Measurements from ENCODE around the gene CC2D2B. TPM values are rescaled to one million over a fixed set of nuclear protein-coding genes. Genes with fewer than 3 reads are reported as not detected.

Gene CC2D2B
- total RNA-seq, 1 experiment from 2014 or later, result 0.20 TPM

GRCh38 chr10:95987685-95988426 lies 80.1 kb downstream of the CC2D2B start:
- ChIA-PET CTCF (interaction anchor here (1.1 kb wide), 1 partner anchor 294 kb away, joined by 3 read pairs; the partner anchor contains the start of gene TCTN3), POLR2A (no interaction called here)
- peaks cover 14% of the 10 kb centered on the region for H3K4me1 Mint-ChIP-seq
- no peak overlapping the region for H3K27ac Mint-ChIP-seq
- no peak for TF ChIP-seq ZNF423 (CRISPR knock-in tag; IDR thresholded peaks at IDR 0.05)
- TF ChIP-seq CREM (CRISPR knock-in tag; IDR thresholded peaks at IDR 0.05), result no peak
- TF ChIP-seq, protein P1, sequence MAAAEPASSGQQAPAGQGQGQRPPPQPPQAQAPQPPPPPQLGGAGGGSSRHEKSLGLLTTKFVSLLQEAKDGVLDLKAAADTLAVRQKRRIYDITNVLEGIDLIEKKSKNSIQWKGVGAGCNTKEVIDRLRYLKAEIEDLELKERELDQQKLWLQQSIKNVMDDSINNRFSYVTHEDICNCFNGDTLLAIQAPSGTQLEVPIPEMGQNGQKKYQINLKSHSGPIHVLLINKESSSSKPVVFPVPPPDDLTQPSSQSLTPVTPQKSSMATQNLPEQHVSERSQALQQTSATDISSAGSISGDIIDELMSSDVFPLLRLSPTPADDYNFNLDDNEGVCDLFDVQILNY (CRISPR knock-in tag; IDR thresholded peaks at IDR 0.05), result no peak
- TF ChIP-seq SP1 (CRISPR knock-in tag; conservative IDR thresholded peaks at IDR 0.05), result no peak
- TF ChIP-seq STAT6 (CRISPR knock-in tag; conservative IDR thresholded peaks at IDR 0.05; ENCODE audit: low read depth), result no peak
- TF ChIP-seq ZBTB21 (CRISPR knock-in tag; IDR thresholded peaks at IDR 0.05; ENCODE audit: borderline replicate concordance), result no peak
- TF ChIP-seq PRRX2 (CRISPR knock-in tag; IDR thresholded peaks at IDR 0.05), result no peak
- no peak for TF ChIP-seq NR2C2 (CRISPR knock-in tag; IDR thresholded peaks at IDR 0.05)
- TF ChIP-seq ATF3 (CRISPR knock-in tag; conservative IDR thresholded peaks at IDR 0.05), result no peak
- no peak for TF ChIP-seq SMAD3 (CRISPR knock-in tag; IDR thresholded peaks at IDR 0.05; ENCODE audit: borderline replicate concordance)
- TF ChIP-seq ZNF396 (CRISPR knock-in tag; IDR thresholded peaks at IDR 0.05; ENCODE audit: borderline replicate concordance), result no peak
- H3K4me3 Mint-ChIP-seq, result no peak overlapping the region
- H3K9me3 Mint-ChIP-seq, result peaks cover 11% of the 10 kb centered on the region
- DNase-seq (ENCODE audit: low spot score) (no peak), ATAC-seq (no peak)
- H3K36me3 Mint-ChIP-seq, result peaks cover 4% of the 10 kb centered on the region
- no peaks in the 10 kb centered on the region; the same call in 1 of the 2 replicates for H3K27me3 Mint-ChIP-seq (ENCODE audit: low read depth)

GRCh38 chr10:95988702-95989101 lies 80.9 kb downstream of the CC2D2B start:
- no peak overlapping the region for H3K4me3 Mint-ChIP-seq
- ATAC-seq (no peak), DNase-seq (ENCODE audit: low spot score) (no peak)
- ChIA-PET POLR2A (no interaction called here), CTCF (interaction anchor here (1.1 kb wide), 1 partner anchor 295 kb away, joined by 3 read pairs; the partner anchor contains the start of gene TCTN3)
- peaks cover 4% of the 10 kb centered on the region for H3K36me3 Mint-ChIP-seq
- peaks cover 16% of the 10 kb centered on the region for H3K4me1 Mint-ChIP-seq
- H3K9me3 Mint-ChIP-seq, result peaks cover 11% of the 10 kb centered on the region
- no peak overlapping the region for H3K27ac Mint-ChIP-seq
- no peaks in the 10 kb centered on the region; the same call in 1 of the 2 replicates for H3K27me3 Mint-ChIP-seq (ENCODE audit: low read depth)
- TF ChIP-seq GABPB1 (CRISPR knock-in tag; IDR thresholded peaks at IDR 0.05) (no peak), ETV6 (CRISPR knock-in tag; IDR thresholded peaks at IDR 0.05) (no peak), TEAD1 (CRISPR knock-in tag; IDR thresholded peaks at IDR 0.05) (no peak), SMAD4 (CRISPR knock-in tag; IDR thresholded peaks at IDR 0.05) (no peak), ZNF416 (CRISPR knock-in tag; IDR thresholded peaks at IDR 0.05) (no peak), TP53 (CRISPR knock-in tag; IDR thresholded peaks at IDR 0.05) (no peak), CBFB (CRISPR knock-in tag; IDR thresholded peaks at IDR 0.05; ENCODE audit: low read depth) (no peak), SP1 (CRISPR knock-in tag; conservative IDR thresholded peaks at IDR 0.05) (no peak), ARID4B (CRISPR knock-in tag; IDR thresholded peaks at IDR 0.05; ENCODE audit: borderline replicate concordance) (no peak), ATF1 (CRISPR knock-in tag; IDR thresholded peaks at IDR 0.05) (no peak)
- TF ChIP-seq, protein P2, sequence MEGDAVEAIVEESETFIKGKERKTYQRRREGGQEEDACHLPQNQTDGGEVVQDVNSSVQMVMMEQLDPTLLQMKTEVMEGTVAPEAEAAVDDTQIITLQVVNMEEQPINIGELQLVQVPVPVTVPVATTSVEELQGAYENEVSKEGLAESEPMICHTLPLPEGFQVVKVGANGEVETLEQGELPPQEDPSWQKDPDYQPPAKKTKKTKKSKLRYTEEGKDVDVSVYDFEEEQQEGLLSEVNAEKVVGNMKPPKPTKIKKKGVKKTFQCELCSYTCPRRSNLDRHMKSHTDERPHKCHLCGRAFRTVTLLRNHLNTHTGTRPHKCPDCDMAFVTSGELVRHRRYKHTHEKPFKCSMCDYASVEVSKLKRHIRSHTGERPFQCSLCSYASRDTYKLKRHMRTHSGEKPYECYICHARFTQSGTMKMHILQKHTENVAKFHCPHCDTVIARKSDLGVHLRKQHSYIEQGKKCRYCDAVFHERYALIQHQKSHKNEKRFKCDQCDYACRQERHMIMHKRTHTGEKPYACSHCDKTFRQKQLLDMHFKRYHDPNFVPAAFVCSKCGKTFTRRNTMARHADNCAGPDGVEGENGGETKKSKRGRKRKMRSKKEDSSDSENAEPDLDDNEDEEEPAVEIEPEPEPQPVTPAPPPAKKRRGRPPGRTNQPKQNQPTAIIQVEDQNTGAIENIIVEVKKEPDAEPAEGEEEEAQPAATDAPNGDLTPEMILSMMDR (IDR thresholded peaks at IDR 0.05), result no peak
- TF ChIP-seq, protein P3, sequence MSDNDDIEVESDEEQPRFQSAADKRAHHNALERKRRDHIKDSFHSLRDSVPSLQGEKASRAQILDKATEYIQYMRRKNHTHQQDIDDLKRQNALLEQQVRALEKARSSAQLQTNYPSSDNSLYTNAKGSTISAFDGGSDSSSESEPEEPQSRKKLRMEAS (CRISPR knock-in tag; IDR thresholded peaks at IDR 0.05), result no peak

Measured in WTC11 (cell line).